Stimulated activated CD8-positive, alpha-beta memory T cell treated with anti-CD3 and anti-CD28 coated beads, Interleukin-4, amount 100 ng/mL, for 48 hours (primary cell): ENCODE results near the gene SEPTIN6.

Experiments used
- DNase-seq: peaks from one replicate; pipeline ENCODE4 v3.0.0-alpha.2; 2020

The SEPTIN6 gene

GRCh38 chrX:119693040-119693995, at the start of gene SEPTIN6:
Gene SEPTIN6, minus strand, starts transcription at chrX:119693168. Its CDS starts 63 bp downstream, at chrX:119693105.
- peak; percentile 83 for DNase-seq

GRCh38 chrX:119738742-119739141, 45.8 kb upstream of the SEPTIN6 start:
- no peak for DNase-seq

- no peak for DNase-seq
Observed at GRCh38 chrX:119736206-119736764, 43.3 kb upstream of the SEPTIN6 start.

GRCh38 chrX:119735467-119735866, 42.5 kb upstream of the SEPTIN6 start:
- no peak for DNase-seq

GRCh38 chrX:119734897-119735339, 42.0 kb upstream of the SEPTIN6 start:
- no peak for DNase-seq

- DNase-seq: peak; percentile 68
Observed at GRCh38 chrX:119729408-119730201, 36.6 kb upstream of the SEPTIN6 start.

GRCh38 chrX:119728487-119728886, 35.5 kb upstream of the SEPTIN6 start:
- DNase-seq: no peak

- no peak for DNase-seq
Observed at GRCh38 chrX:119726900-119727555, 34.1 kb upstream of the SEPTIN6 start.

- no peak for DNase-seq
Observed at GRCh38 chrX:119721926-119722325, 29.0 kb upstream of the SEPTIN6 start.

GRCh38 chrX:119721487-119721886, 28.5 kb upstream of the SEPTIN6 start:
- DNase-seq: no peak

- no peak for DNase-seq
Observed at GRCh38 chrX:119709630-119710029, 16.7 kb upstream of the SEPTIN6 start.

GRCh38 chrX:119708936-119709335, 16.0 kb upstream of the SEPTIN6 start:
- no peak for DNase-seq

- no peak for DNase-seq
Observed at GRCh38 chrX:119706616-119707015, 13.6 kb upstream of the SEPTIN6 start.

GRCh38 chrX:119698845-119699244, 5.9 kb upstream of the SEPTIN6 start:
- no peak for DNase-seq

- DNase-seq: no peak
Observed at GRCh38 chrX:119696251-119696890, 3.4 kb upstream of the SEPTIN6 start.

GRCh38 chrX:119695535-119696050, 2.6 kb upstream of the SEPTIN6 start:
- no peak for DNase-seq

- no peak for DNase-seq
Observed at GRCh38 chrX:119694601-119695534, 1.9 kb upstream of the SEPTIN6 start.

- no peak for DNase-seq
Observed at GRCh38 chrX:119693996-119694451, 1.1 kb upstream of the SEPTIN6 start.

GRCh38 chrX:119692191-119693039, 553 bp downstream of the SEPTIN6 start:
- peak; percentile 71 for DNase-seq
